ACC112 (cell line): ENCODE data around the gene SEC63.
A peak's percentile ranks its signal among the peaks of the same experiment; 100 is the strongest.

Experiments used
- H2AFZ ChIP-seq: fragments of 200-600 bp; sonication (generic); one replicate; pipeline ENCODE4 v1.6.0; 2017; ENCODE audit warnings: antibody characterized with exemption, low read length; ENCODE audit not compliant: unreplicated experiment
- H3K27ac ChIP-seq: fragments of 200-600 bp; sonication (generic); 2 replicates; pipeline ENCODE4 v1.5.1; 2014; ENCODE audit warnings: low read depth, mild to moderate bottlenecking, antibody characterized with exemption, low read length, moderate library complexity
- H3K27me3 ChIP-seq: fragments of 200-600 bp; sonication (generic); 2 replicates; pipeline ENCODE4 v1.6.1; 2014; ENCODE audit warnings: mild to moderate bottlenecking, antibody characterized with exemption, low read length, moderate library complexity, mixed read lengths; ENCODE audit not compliant: insufficient read depth
- H3K36me3 ChIP-seq: fragments of 200-600 bp; sonication (generic); 2 replicates; pipeline ENCODE4 v1.6.1; 2016; ENCODE audit warnings: mild to moderate bottlenecking, antibody characterized with exemption, low read length, moderate library complexity, mixed read lengths; ENCODE audit not compliant: insufficient read depth
- H3K4me1 ChIP-seq: fragments of 200-600 bp; sonication (generic); one replicate; pipeline ENCODE4 v1.6.1; 2016; ENCODE audit warnings: low read length, mixed read lengths; ENCODE audit not compliant: insufficient read depth, unreplicated experiment, control insufficient read depth
- H3K4me3 ChIP-seq: fragments of 200-600 bp; sonication (generic); 2 replicates; pipeline ENCODE4 v1.5.1; 2014; ENCODE audit warnings: mild to moderate bottlenecking, low read depth, low read length
- H3K79me2 ChIP-seq: fragments of 200-600 bp; sonication (generic); one replicate; pipeline ENCODE4 v1.6.0; 2016; ENCODE audit warnings: low read length; ENCODE audit not compliant: control insufficient read depth, unreplicated experiment, insufficient read depth

Gene SEC63

DNA sequence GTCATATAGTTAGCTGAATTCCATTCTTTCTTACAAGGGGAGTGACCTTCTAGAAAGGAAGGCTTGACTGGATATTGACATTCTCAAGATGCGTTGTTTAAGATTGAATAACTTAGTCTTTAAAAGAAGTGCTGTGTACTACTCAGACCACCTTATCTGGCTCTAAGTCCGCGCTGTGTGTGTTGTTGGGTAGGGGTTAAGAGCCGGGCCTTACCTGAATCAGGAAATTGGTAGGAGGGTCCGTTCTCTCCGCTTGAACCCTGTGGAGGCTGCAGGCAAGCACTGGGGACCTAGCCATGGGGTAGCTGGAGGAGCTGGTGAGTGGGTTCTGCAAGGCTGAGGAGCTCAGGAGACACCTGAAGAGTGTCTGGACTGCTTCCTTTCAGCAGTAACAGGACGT is 124.9 kb downstream of the SEC63 start:
- H3K27me3 ChIP-seq: peaks cover 5% of the 10 kb centered on the region; the same call in 1 of the 2 replicates
- no peaks in the 10 kb centered on the region for H3K36me3 ChIP-seq
- no peak overlapping the region for H2AFZ ChIP-seq
- H3K4me1 ChIP-seq: no peaks in the 10 kb centered on the region
- H3K27ac ChIP-seq: no peak overlapping the region
- no peak overlapping the region for H3K4me3 ChIP-seq
- H3K79me2 ChIP-seq: no peaks in the 10 kb centered on the region

DNA sequence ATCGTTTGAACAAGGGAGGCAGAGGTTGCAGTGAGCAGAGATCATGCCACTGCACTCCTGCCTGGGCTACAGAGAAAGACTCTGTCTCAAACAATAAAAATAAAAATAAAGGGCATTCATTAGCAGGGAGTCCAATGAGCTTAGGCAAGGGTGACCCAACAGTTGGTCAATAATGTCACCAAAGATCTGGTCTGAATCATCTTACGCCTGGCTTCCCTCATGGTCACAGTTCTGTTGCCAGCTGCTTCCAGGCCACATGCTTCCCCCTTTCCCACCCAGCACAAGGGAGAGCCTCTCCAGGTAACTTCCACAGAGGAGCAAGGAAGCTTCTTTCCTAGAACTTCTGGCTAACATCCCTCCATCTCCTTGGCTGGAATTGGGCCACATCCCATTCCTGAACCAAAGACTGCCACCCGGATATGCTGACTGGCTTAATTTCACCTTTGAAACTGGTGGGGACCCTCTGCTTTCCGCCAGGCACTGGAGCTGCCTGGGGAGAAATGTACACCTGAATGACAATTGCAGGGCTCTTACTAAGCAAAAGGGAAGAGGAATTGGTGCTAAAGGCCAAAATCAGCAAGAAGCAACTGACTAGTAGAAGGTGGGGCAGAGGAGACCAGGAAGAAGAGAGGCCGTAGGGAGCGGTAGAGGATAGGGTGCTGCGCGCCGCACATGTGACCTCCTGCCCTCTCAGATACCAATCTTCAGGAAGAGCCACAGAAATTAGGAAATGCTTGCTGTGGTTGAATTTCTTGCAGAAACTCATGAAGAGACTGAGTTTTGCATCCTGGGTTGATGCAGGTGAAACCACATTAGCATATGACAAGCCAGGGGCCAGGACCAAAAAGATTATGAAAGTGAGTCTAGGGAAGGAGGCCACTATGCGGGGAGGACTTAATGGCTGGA is 125.6 kb downstream of the SEC63 start:
- Histone ChIP-seq H3K27ac (no peak overlapping the region), H3K79me2 (no peaks in the 10 kb centered on the region), H3K4me3 (no peak overlapping the region), H3K4me1 (no peaks in the 10 kb centered on the region), H3K36me3 (no peaks in the 10 kb centered on the region), H3K27me3 (peaks cover 5% of the 10 kb centered on the region; the same call in 1 of the 2 replicates), H2AFZ (no peak overlapping the region)

DNA sequence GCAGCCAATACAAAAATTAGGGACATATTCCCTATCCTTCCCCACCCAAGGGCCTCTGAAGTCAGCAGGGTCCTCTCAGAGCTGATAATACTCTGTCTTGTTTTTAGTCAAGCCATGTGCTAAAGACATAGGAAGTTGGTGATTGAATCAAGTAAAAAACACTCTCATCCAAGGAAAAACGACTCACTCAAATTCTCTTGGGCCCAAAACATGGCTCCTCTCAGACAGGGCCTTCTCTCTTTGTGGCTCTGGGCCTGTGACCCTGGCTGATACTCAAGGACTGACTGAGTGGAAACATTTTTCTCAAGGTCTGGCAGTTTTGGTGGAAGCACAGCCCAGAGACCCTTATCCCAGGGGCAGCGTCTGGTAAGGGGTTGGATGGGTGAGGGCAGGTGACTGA is 127.9 kb downstream of the SEC63 start:
- Histone ChIP-seq H3K27me3 (peaks cover 5% of the 10 kb centered on the region; the same call in 1 of the 2 replicates), H3K27ac (no peak overlapping the region), H3K4me1 (no peaks in the 10 kb centered on the region), H3K4me3 (no peak overlapping the region), H3K36me3 (no peaks in the 10 kb centered on the region), H3K79me2 (no peaks in the 10 kb centered on the region), H2AFZ (no peak overlapping the region)

DNA sequence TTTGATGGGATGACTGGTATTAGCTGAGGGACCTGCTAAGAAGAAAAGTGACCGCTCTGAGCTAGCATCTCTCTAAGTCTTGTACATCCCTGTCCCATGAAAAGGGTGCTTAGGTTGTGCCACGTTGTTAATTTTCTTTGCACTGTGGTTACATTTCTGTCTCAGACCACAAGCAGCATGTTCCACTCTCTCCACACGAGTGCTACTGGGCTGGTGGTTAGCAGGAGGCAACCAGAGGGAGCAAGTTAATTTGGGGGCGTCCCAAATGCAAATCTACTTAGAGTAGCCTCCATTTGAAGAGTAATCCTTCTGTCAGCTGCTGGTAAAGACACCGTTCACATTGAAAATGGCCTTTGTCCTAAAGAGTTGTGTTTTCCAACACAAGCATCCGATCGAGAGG is 130.5 kb downstream of the SEC63 start:
- H2AFZ ChIP-seq: no peak overlapping the region
- no peak overlapping the region for H3K4me3 ChIP-seq
- H3K36me3 ChIP-seq: no peaks in the 10 kb centered on the region
- H3K4me1 ChIP-seq: no peaks in the 10 kb centered on the region
- H3K79me2 ChIP-seq: no peaks in the 10 kb centered on the region
- H3K27ac ChIP-seq: no peak overlapping the region
- H3K27me3 ChIP-seq: peaks cover 10% of the 10 kb centered on the region; the same call in 1 of the 2 replicates

DNA sequence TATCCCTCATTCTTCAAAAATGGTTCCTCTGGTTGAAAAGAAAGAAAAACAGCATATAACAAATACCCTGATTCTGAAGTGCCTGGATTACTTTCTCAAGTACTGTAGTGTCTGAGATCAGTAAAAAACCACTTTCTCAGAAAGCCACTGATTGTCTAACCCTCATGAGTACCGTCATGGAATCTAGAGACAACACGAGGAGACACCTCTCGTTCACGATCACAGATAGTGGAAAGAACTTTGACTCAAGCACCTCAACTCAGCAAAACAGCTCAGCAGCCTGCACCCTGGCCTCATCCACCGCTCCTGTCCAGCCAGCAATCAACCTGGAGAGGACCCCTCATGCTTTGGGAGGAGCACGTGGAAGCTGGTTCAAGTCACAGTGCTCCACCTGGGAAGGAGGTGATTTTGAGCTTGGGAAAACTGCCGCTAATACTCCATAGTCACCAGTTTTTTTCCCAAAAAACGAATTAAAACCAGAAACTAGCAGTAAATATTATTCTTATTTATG is 134.9 kb downstream of the SEC63 start:
- Histone ChIP-seq H2AFZ (no peak overlapping the region), H3K4me1 (peaks cover 6% of the 10 kb centered on the region)

DNA sequence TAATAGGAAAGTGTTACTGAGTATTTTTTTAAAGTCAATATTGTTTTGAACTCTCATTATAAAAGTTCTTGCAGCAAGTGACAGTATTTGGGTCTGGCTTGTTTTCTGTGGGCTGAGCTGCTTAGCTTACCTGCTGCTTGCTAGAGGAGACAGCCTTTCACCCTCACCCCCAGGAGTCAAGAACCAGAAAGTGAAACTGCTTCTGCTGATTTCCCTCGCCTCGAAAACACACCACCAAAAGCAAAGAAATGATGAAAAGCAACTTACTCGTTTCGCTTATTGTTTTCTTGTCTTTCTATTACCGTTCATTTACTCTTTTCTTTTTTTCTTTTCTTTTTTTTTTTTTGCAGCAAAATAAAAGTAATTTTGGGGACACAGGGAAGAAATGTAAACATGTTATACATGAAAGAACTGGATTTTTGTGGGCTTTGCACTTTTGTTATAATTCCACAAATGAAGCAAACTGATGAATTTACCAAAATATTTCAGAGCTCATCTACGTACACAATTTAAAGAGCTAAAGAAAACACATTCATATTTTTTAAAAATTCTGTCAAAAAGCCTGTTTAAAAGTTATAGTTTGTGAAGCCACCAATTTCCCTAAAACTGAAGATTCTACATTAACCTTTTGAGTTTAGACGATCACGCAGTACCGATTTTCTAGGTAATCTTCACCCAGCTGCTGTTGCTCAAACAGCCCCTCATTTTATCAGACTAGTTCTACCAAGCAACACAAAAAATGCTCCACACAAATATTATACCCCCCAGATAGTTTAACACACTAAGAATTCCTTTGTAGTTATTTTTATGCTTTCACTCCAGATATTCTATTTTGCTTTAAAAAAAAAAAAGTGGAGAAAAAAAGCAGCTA is 135.6 kb downstream of the SEC63 start:
- no peak overlapping the region for H3K27ac ChIP-seq
- peaks cover 32% of the 10 kb centered on the region for H3K27me3 ChIP-seq
- H3K4me1 ChIP-seq: peaks cover 6% of the 10 kb centered on the region
- no peaks in the 10 kb centered on the region for H3K36me3 ChIP-seq
- no peak overlapping the region for H2AFZ ChIP-seq
- H3K79me2 ChIP-seq: no peaks in the 10 kb centered on the region
- no peak overlapping the region for H3K4me3 ChIP-seq

More for the DNA sequence above, 134.9 kb downstream of the SEC63 start:
- H3K79me2 ChIP-seq: no peaks in the 10 kb centered on the region
- no peak overlapping the region for H3K4me3 ChIP-seq
- H3K27ac ChIP-seq: no peak overlapping the region
- peaks cover 32% of the 10 kb centered on the region for H3K27me3 ChIP-seq
- no peaks in the 10 kb centered on the region for H3K36me3 ChIP-seq

DNA sequence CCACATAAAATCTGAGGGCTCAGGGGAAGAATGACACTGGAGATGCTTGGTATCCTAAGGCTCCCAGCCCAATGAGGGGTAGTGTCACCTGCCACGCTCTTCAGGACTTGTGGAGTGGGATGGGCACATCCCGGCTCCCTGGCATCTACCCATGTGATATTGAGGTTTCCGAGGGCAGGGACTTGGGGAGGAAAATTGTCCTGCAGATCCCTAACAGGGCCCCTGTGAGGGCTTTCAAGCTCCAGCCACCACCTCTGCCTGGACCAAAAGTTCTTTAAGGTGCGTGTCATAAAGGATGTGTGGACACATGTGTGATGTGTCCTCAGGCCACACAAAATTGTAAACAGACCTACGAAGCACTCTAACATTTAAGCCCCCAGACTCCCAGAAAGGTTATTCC is 136.4 kb downstream of the SEC63 start:
- Histone ChIP-seq H3K36me3 (no peaks in the 10 kb centered on the region), H3K79me2 (no peaks in the 10 kb centered on the region), H2AFZ (no peak overlapping the region), H3K4me1 (peaks cover 6% of the 10 kb centered on the region), H3K27me3 (peaks cover 32% of the 10 kb centered on the region), H3K4me3 (no peak overlapping the region), H3K27ac (no peak overlapping the region)

DNA sequence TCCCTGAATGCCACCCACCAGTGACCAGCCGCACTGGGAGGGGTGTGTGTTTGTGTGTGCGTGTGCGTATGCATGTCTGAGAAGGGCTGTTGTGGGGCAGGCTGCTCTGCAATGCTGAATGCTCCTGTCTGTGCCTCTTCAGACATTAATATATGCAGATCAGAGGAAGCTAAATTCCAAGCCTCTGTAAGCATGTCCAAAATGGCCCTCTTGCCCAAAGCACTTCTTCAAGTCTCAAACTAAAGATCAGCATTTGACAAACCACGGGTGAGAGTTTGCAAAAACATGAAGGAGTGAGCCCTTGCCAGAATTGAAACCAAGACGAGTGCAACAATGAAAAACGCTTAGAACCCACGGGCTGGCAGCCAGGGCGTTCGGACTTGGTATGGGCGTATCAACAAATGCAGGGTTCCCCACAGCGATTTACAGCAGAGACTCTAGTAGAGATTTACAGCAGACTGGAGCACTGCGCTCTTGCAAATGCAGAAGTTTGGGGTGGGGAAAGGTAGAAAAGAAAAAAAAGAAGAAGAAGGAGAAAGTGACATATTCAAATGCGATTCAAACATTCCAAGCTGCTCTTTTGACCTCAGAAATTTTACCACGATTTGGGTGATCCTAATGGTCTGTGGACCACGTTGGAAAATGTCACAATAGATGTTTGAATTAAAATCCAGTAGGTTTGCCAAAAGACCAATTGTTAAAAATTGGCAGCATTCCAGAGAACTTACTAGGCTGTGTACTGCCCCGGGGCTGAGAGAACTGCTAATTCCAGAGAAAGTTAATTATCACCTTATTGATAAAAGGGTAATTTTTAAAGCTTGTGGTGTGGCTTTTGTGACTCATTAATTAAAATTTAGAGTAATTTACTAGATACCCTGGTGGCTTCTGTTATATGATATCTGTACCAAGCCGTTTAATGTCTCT is 137.4 kb downstream of the SEC63 start:
- Histone ChIP-seq H3K27ac (no peak overlapping the region), H3K36me3 (no peaks in the 10 kb centered on the region), H3K4me1 (peaks cover 6% of the 10 kb centered on the region), H3K27me3 (peaks cover 32% of the 10 kb centered on the region), H3K4me3 (peak overlapping the region; percentile 52), H3K79me2 (no peaks in the 10 kb centered on the region), H2AFZ (peak overlapping the region; percentile 69)

DNA sequence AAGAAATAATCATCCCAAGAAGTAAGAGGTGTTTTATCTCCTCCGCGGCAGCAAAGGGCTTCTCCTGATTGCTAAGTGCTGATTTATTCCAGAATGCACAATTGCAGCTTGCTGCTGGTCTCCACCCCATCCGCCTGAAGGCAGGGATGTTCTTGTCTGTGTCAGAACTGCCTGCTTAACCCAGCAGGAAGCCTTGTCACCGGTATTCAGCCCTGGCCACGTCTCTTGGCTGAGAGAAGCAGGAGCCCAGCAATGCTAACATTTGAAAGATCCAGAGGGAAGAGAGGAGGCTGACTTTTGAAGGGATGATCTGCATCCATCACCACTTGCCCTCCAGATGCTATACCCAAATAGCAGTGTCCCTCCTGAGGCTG is 138.1 kb downstream of the SEC63 start:
- H3K27me3 ChIP-seq: peaks cover 32% of the 10 kb centered on the region
- H2AFZ ChIP-seq: no peak overlapping the region
- H3K4me1 ChIP-seq: peaks cover 6% of the 10 kb centered on the region
- H3K27ac ChIP-seq: no peak overlapping the region
- H3K36me3 ChIP-seq: no peaks in the 10 kb centered on the region
- H3K4me3 ChIP-seq: peak overlapping the region; percentile 52; the same call in 1 of the 2 replicates
- H3K79me2 ChIP-seq: no peaks in the 10 kb centered on the region

DNA sequence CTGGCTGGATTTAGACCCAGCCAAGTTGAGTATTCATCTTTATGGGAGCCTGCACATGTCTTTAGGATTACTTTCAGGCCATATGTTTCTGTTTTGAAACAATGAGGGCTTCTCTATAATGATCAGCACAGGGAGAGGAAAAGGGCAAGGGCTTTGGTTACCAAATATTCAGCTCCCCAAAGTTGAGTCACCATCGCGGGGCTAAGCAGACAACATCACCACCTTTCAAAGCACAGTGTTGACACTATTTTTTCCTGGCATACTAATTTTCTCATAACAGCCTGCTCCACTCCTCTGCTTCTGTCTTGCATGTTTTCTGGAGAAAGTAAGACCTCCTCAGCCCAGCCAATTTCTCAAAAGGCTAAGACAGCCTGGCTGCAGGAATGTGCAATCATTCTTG is 138.8 kb downstream of the SEC63 start:
- Histone ChIP-seq H3K27ac (no peak overlapping the region), H3K79me2 (no peaks in the 10 kb centered on the region), H3K36me3 (no peaks in the 10 kb centered on the region), H3K4me3 (no peak overlapping the region), H3K4me1 (peaks cover 6% of the 10 kb centered on the region), H2AFZ (no peak overlapping the region), H3K27me3 (peaks cover 32% of the 10 kb centered on the region)
